Vagina (tissue), 2 donors: ENCODE data around the gene ASXL2. TPM values are rescaled to one million over a fixed set of nuclear protein-coding genes. Genes with fewer than 3 reads are reported as not detected.

ENCODE experiments used
- DNase-seq, 2 donors: peaks; one replicate each; pipeline ENCODE4 v3.0.0-alpha.2; 2017; ENCODE audit errors: extremely low spot score in 2 of 2
- H3K27ac ChIP-seq: fragments of 200-600 bp; sonication (generic); one replicate; pipeline ENCODE4 v1.5.1; 2019
- H3K27me3 ChIP-seq: fragments of 200-600 bp; sonication (generic); one replicate; pipeline ENCODE4 v1.5.1; 2019
- H3K36me3 ChIP-seq, 2 donors: fragments of 200-600 bp; sonication (generic); one replicate each; pipeline ENCODE4 v1.5.1; 2017 to 2019
- H3K4me1 ChIP-seq: fragments of 200-600 bp; sonication (generic); one replicate; pipeline ENCODE4 v1.5.1; 2019
- H3K4me3 ChIP-seq, 2 donors: fragments of 200-600 bp; sonication (generic); 1 replicate in 1 of 2; 2 replicates in 1 of 2; pipeline ENCODE4 v1.5.1; 2016 to 2019
- H3K9me3 ChIP-seq: fragments of 200-600 bp; sonication (generic); one replicate; pipeline ENCODE4 v1.5.1; 2019
- POLR2A ChIP-seq, 2 donors: fragments of 450-650 bp; IDR thresholded peaks; one replicate each; pipeline ENCODE4 v1.6.1; 2017; ENCODE audit warnings: antibody characterized with exemption in 2 of 2, mild to moderate bottlenecking in 2 of 2, moderate library complexity in 2 of 2
- POLR2AphosphoS5 ChIP-seq, 2 donors: sonication (generic); formaldehyde crosslinking; IDR thresholded peaks; one replicate each; pipeline ENCODE4 v1.9.0; 2017; ENCODE audit warnings: antibody characterized with exemption in 2 of 2, mild to moderate bottlenecking in 2 of 2, low read depth in 1 of 2; ENCODE audit not compliant: insufficient read depth in 1 of 2
- intact Hi-C: fragments of 100-400 bp; cut with DNase I; formaldehyde crosslinking; loops from one replicate; pipeline ENCODE4 v1.15.1; 2023
- total RNA-seq: library from RNA; depleted of rRNA; stranded (reverse); fragments of >200 nt; gene quantifications from one replicate; pipeline ENCODE4 v1.2.3, GENCODE V29; 2016
- TF ChIP-seq, protein P1 (sequence below), 3 experiments: fragments of 450-650 bp in 2 of 3; fragments of 200-600 bp in 1 of 3; sonication (generic) in 1 of 3; IDR thresholded peaks; one replicate each; pipeline ENCODE4 v1.5.1; 2017 to 2019; ENCODE audit warnings: antibody characterized with exemption in 3 of 3, mild to moderate bottlenecking in 2 of 3, moderate library complexity in 2 of 3

The ASXL2 gene
- total RNA-seq, 1 donor from 2014 or later: 16.2 TPM

DNA sequence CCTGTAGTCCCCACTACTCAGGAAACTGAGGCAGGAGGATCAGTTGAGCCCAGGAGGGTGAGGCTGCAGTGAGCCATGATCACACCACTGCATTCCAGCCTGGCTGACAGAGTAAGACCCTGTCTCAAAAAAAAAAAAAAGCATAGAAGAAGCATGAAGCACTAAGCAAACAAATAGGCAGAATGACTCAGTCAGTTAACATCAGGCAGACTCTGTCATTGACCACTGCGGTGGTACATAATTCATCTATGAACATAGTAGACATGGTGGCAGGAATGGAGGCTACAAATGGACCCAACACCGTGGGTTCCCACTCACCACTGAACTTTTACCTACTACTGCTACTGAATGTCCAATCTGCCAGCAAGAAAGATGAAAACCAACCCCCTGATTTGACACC lies 7.6 kb upstream of the ASXL2 start:
- no peaks in the 10 kb centered on the region for H3K27me3 ChIP-seq
- intact Hi-C loops: no loop called here
- H3K4me1 ChIP-seq: no peaks in the 10 kb centered on the region
- H3K27ac ChIP-seq: no peak overlapping the region
- H3K36me3 ChIP-seq: no peaks in the 10 kb centered on the region
- no peak for DNase-seq
- no peak overlapping the region for H3K4me3 ChIP-seq
- TF ChIP-seq POLR2A (IDR thresholded peaks at IDR 0.05): no peak
- H3K9me3 ChIP-seq: no peaks in the 10 kb centered on the region

- no peak overlapping the region for H3K4me3 ChIP-seq
- H3K27ac ChIP-seq: no peak overlapping the region
- H3K9me3 ChIP-seq: no peaks in the 10 kb centered on the region
- TF ChIP-seq POLR2AphosphoS5 (IDR thresholded peaks at IDR 0.05; ENCODE audit: insufficient read depth in 1 of 2, low read depth in 1 of 2) (no peak), POLR2A (IDR thresholded peaks at IDR 0.05) (no peak)
- TF ChIP-seq, protein P1, sequence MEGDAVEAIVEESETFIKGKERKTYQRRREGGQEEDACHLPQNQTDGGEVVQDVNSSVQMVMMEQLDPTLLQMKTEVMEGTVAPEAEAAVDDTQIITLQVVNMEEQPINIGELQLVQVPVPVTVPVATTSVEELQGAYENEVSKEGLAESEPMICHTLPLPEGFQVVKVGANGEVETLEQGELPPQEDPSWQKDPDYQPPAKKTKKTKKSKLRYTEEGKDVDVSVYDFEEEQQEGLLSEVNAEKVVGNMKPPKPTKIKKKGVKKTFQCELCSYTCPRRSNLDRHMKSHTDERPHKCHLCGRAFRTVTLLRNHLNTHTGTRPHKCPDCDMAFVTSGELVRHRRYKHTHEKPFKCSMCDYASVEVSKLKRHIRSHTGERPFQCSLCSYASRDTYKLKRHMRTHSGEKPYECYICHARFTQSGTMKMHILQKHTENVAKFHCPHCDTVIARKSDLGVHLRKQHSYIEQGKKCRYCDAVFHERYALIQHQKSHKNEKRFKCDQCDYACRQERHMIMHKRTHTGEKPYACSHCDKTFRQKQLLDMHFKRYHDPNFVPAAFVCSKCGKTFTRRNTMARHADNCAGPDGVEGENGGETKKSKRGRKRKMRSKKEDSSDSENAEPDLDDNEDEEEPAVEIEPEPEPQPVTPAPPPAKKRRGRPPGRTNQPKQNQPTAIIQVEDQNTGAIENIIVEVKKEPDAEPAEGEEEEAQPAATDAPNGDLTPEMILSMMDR (IDR thresholded peaks at IDR 0.05): no peak
- H3K36me3 ChIP-seq: no peaks in the 10 kb centered on the region
- intact Hi-C loops: no loop called here
- DNase-seq: no peak
- peaks cover 5% of the 10 kb centered on the region for H3K4me1 ChIP-seq
- no peaks in the 10 kb centered on the region for H3K27me3 ChIP-seq
These were observed 3.5 kb upstream of the ASXL2 start for GRCh38 chr2:25881764-25882163.

GRCh38 chr2:25879133-25879730 lies 945 bp upstream of the ASXL2 start:
- no peak for DNase-seq
- TF ChIP-seq, protein P1 (IDR thresholded peaks at IDR 0.05): no peak
- TF ChIP-seq POLR2AphosphoS5 (IDR thresholded peaks at IDR 0.05; ENCODE audit: insufficient read depth in 1 of 2, low read depth in 1 of 2) (no peak), POLR2A (IDR thresholded peaks at IDR 0.05) (no peak)
- H3K9me3 ChIP-seq: no peaks in the 10 kb centered on the region
- H3K27ac ChIP-seq: no peak overlapping the region
- no peaks in the 10 kb centered on the region for H3K36me3 ChIP-seq
- H3K4me1 ChIP-seq: peaks cover 12% of the 10 kb centered on the region
- H3K4me3 ChIP-seq: peak overlapping the region; percentile 58 to 90
- intact Hi-C loops: no loop called here
- no peaks in the 10 kb centered on the region for H3K27me3 ChIP-seq

- intact Hi-C loops: no loop called here
- H3K36me3 ChIP-seq: no peaks in the 10 kb centered on the region
- peak overlapping the region; percentile 58 to 90 for H3K4me3 ChIP-seq
- H3K27ac ChIP-seq: peak overlapping the region; percentile 90
- TF ChIP-seq POLR2A (IDR thresholded peaks at IDR 0.05) (no peak), POLR2AphosphoS5 (IDR thresholded peaks at IDR 0.05; ENCODE audit: insufficient read depth in 1 of 2, low read depth in 1 of 2) (no peak)
- TF ChIP-seq, protein P1 (IDR thresholded peaks at IDR 0.05): no peak
- no peaks in the 10 kb centered on the region for H3K27me3 ChIP-seq
- DNase-seq: peak in 1 of 2 donors; percentile 87
- H3K9me3 ChIP-seq: no peaks in the 10 kb centered on the region
- peaks cover 12% of the 10 kb centered on the region for H3K4me1 ChIP-seq
These were observed 591 bp downstream of the ASXL2 start for GRCh38 chr2:25877431-25878360.

- Histone ChIP-seq H3K4me3 (no peak overlapping the region), H3K36me3 (peaks cover 0 to 19% of the 10 kb centered on the region in 2 donors), H3K27ac (no peak overlapping the region), H3K4me1 (peaks cover 11% of the 10 kb centered on the region), H3K27me3 (no peaks in the 10 kb centered on the region), H3K9me3 (no peaks in the 10 kb centered on the region)
- DNase-seq: no peak
- intact Hi-C loops: no loop called here
- TF ChIP-seq POLR2A (IDR thresholded peaks at IDR 0.05) (no peak), POLR2AphosphoS5 (IDR thresholded peaks at IDR 0.05; ENCODE audit: insufficient read depth in 1 of 2, low read depth in 1 of 2) (no peak)
- TF ChIP-seq, protein P1 (IDR thresholded peaks at IDR 0.05): no peak
These were observed 6.2 kb downstream of the ASXL2 start for GRCh38 chr2:25872134-25872533.
